Lung (tissue), 12 donors: ENCODE results near the gene ITGAE. TPM values are rescaled to one million over a fixed set of nuclear protein-coding genes. Genes with fewer than 3 reads are reported as not detected.
A peak's percentile ranks its signal among the peaks of the same experiment; 100 is the strongest.

Source experiments
- ATAC-seq: fragments of 200-7000 bp; cut with Tn5 transposase; one replicate; pipeline ENCODE4 v1.9.1; 2020; ENCODE audit warnings: moderate number of reproducible peaks; ENCODE audit not compliant: insufficient read depth, low FRiP score
- DNase-seq, 3 donors: peaks; one replicate each; pipeline ENCODE4 v3.0.0-alpha.2; 2013 to 2017
- H3K27ac ChIP-seq, 2 donors: one replicate each; pipeline ENCODE4 v1.5.1; 2013; ENCODE audit warnings: mild to moderate bottlenecking in 2 of 2, moderate library complexity in 2 of 2, control low read depth in 1 of 2, inconsistent platforms in 1 of 2, low read depth in 1 of 2, low read length in 1 of 2
- H3K27me3 ChIP-seq, 3 donors: one replicate each; pipeline ENCODE4 v1.5.1; 2013; ENCODE audit warnings: low read length in 2 of 3; ENCODE audit not compliant: control insufficient read depth in 3 of 3, insufficient read depth in 3 of 3
- H3K36me3 ChIP-seq, 4 donors: one replicate each; pipeline ENCODE4 v1.5.1; 2013; ENCODE audit warnings: low read length in 4 of 4, mild to moderate bottlenecking in 1 of 4, moderate library complexity in 1 of 4; ENCODE audit not compliant: control insufficient read depth in 4 of 4, insufficient read depth in 4 of 4
- H3K4me1 ChIP-seq, 5 donors: one replicate each; pipeline ENCODE4 v1.5.1; 2013; ENCODE audit warnings: low read length in 5 of 5, mild to moderate bottlenecking in 2 of 5, moderate library complexity in 1 of 5; ENCODE audit not compliant: control insufficient read depth in 5 of 5, insufficient read depth in 5 of 5
- H3K4me3 ChIP-seq: one replicate; pipeline ENCODE4 v1.5.1; 2013; ENCODE audit warnings: mild to moderate bottlenecking, control low read depth, moderate library complexity
- H3K9ac ChIP-seq, 2 donors: one replicate each; pipeline ENCODE4 v1.5.1; 2013; ENCODE audit warnings: low read length in 2 of 2, control low read depth in 1 of 2; ENCODE audit not compliant: insufficient read depth in 1 of 2
- H3K9me3 ChIP-seq, 4 donors: one replicate each; pipeline ENCODE4 v1.5.1; 2013; ENCODE audit warnings: low read length in 3 of 4, mild to moderate bottlenecking in 1 of 4, moderate library complexity in 1 of 4; ENCODE audit not compliant: control insufficient read depth in 4 of 4, insufficient read depth in 3 of 4
- WGBS, 2 donors: extraction: QIAGEN DNeasy Blood & Tissue Kit; methylation state at CpG; one replicate each; pipeline ENCODE4 v1.1.7; 2013; 5-methylcytosine and 5-hydroxymethylcytosine counted together
- polyA plus RNA-seq, 2 donors: library from polyadenylated mRNA; stranded (reverse); fragments of 200-250 nt; gene quantifications; one replicate each; pipeline ENCODE4 v1.2.1, GENCODE V29; 2013
- total RNA-seq, 2 donors: library from RNA; depleted of rRNA in 1 of 2; stranded (reverse); fragments of >200 nt in 1 of 2; gene quantifications; one replicate each; pipeline ENCODE4 v1.2.1, GENCODE V29; 2014 to 2021
- TF ChIP-seq, protein P1 (sequence below): IDR thresholded peaks from 2 replicates; pipeline ENCODE4 v1.5.1; 2012; ENCODE audit warnings: mild to moderate bottlenecking; ENCODE audit errors: control extremely low read depth, extremely low read depth
- donor health status: control.
- donor health status: control.
- donor health status: Bipolar disorder and iron deficiency.
- donor health status: healthy.
- donor health status: DM: yes; HTN: yes; CAD: no.

Gene ITGAE
- total and polyA plus RNA-seq, 4 donors, result 16.8 to 37.3 (median 27.6) TPM

DNA sequence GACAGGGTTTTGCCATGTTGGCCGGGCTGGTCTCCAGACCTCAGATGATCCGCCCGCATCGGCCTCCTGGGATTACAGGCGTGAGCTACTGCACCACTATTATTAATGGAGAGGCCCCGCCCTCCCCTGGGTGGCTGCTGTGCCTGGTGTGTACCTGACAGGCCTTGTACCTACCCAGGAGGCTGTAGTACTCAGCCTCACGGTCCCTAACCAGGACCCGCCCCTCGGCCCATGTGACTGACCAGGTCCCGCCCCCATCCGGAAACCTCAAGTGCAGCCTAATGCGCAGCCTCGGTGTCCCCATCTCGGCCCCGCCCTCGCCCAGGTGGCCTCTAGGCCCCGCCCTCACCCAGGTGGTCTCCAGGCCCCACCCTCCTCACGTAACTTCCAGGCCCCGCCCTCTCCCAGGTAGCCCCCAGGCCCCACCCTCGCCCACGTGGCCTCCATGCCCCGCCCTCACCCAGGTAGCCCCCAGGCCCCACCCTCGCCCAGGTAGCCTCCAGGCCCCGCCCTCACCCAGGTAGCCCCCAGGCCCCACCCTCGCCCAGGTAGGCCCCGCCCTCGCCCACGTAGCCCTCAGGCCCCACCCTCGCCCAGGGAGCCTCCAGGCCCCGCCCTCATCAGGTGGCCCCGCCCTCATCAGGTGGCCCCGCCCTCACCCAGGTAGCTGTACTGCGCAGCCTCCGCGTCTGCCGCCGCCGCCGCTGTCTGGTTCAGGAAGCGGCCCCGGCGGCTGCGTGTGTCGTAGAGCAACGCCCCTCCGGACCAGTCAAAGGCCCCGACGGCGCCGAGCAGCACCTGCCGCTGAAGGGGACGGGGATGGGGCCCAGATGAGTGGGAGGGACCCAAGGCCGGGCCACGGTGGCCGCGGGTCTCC lies 46.3 kb downstream of the ITGAE start:
- Histone ChIP-seq H3K9ac (no peak overlapping the region), H3K36me3 (no peaks in the 10 kb centered on the region)

DNA sequence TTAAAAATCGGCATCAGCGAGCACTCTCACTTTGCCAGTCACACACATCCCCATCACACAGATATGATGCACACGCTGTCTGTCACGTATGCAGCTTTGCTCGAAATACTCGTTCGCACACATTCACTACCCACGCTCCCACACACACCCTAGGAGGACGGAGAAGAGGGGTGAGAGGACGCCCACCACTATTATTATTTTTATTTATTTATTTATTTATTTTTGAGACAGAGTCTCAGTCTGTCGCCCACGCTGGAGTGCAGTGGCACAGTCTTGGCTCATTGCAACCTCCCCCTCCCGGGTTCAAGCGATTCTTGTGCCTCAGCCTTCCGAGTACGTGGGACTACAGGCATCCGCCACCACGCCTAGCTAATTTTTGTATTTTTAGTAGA lies 46.9 kb downstream of the ITGAE start:
- TF ChIP-seq, protein P1, sequence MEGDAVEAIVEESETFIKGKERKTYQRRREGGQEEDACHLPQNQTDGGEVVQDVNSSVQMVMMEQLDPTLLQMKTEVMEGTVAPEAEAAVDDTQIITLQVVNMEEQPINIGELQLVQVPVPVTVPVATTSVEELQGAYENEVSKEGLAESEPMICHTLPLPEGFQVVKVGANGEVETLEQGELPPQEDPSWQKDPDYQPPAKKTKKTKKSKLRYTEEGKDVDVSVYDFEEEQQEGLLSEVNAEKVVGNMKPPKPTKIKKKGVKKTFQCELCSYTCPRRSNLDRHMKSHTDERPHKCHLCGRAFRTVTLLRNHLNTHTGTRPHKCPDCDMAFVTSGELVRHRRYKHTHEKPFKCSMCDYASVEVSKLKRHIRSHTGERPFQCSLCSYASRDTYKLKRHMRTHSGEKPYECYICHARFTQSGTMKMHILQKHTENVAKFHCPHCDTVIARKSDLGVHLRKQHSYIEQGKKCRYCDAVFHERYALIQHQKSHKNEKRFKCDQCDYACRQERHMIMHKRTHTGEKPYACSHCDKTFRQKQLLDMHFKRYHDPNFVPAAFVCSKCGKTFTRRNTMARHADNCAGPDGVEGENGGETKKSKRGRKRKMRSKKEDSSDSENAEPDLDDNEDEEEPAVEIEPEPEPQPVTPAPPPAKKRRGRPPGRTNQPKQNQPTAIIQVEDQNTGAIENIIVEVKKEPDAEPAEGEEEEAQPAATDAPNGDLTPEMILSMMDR, result no peak
- Histone ChIP-seq H3K4me1 (peaks cover 0 to 3% (median 0%) of the 10 kb centered on the region in 5 donors), H3K9me3 (no peaks in the 10 kb centered on the region), H3K27ac (no peak overlapping the region), H3K27me3 (no peaks in the 10 kb centered on the region), H3K4me3 (no peak overlapping the region), H3K9ac (no peak overlapping the region), H3K36me3 (no peaks in the 10 kb centered on the region)
- WGBS, 2 donors, result 87 to 91% methylated on average over 18 of the region's 18 CpGs
- DNase-seq (no peak), ATAC-seq (no peak)

More for the DNA sequence above, 46.3 kb downstream of the ITGAE start:
- ATAC-seq (peak; percentile 93), DNase-seq (peak; percentile 71 to 91 (median 88))
- H3K4me1 ChIP-seq, result peaks cover 0 to 3% (median 0%) of the 10 kb centered on the region in 5 donors
- H3K9me3 ChIP-seq, result peaks cover 0 to 6% (median 0%) of the 10 kb centered on the region in 4 donors
- TF ChIP-seq, protein P1, result no peak
- H3K27me3 ChIP-seq, result no peaks in the 10 kb centered on the region
- H3K4me3 ChIP-seq, result peak overlapping the region; percentile 27
- peak overlapping the region in 1 of 2 donors; percentile 76 for H3K27ac ChIP-seq
- 10 to 12% methylated on average over 44 to 56 of the region's 56 CpGs for WGBS, 2 donors

DNA sequence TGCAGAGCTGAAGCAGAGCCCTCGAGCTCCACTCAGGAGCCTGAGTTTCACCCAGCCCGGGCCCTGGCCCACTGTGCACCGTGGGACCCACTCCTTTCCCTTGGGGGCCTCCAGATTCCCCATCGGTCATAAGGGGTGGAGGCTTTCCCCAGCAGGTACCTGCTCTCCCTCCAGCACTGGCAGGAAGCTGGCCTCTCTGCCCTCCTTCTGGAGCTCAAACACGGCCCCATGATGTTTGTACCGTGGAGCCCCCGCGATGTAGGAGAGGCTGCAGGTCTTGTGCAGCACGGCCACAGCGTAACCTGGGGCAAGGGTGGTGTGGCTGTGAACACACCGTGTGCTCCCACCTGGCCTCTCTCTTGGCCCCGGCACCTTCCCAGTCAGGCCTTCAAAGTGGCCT lies 47.4 kb downstream of the ITGAE start:
- no peak for ATAC-seq
- Histone ChIP-seq H3K36me3 (no peaks in the 10 kb centered on the region), H3K27me3 (no peaks in the 10 kb centered on the region), H3K9me3 (no peaks in the 10 kb centered on the region), H3K9ac (no peak overlapping the region), H3K4me1 (peaks cover 0 to 3% (median 0%) of the 10 kb centered on the region in 5 donors), H3K27ac (no peak overlapping the region), H3K4me3 (no peak overlapping the region)
- TF ChIP-seq, protein P1, result no peak
- 76 to 78% methylated on average over 12 of the region's 12 CpGs for WGBS, 2 donors
- DNase-seq, result no peak
